Measurements from ENCODE around the gene LYSMD4.

Gene LYSMD4

DNA sequence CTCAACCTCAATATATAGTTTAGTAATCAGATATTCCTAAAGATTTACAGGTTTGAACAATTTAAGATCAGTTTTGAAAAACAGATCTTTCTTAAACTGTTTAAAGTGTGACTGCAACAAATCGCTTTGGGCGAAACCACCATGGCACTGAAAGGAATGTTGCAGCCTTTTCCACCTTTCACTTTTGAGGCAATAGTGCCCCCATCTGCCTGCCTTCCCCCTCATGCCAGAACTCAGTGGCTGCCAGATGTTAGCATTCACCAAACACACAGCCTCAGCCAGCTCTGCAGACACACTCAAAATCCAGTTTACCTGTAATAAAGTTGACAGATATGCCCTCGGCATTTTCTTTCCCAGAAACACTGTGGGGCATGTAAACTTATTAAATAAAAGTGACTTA is 3.3 kb downstream of the LYSMD4 start:
- no peak for DNase-seq

DNA sequence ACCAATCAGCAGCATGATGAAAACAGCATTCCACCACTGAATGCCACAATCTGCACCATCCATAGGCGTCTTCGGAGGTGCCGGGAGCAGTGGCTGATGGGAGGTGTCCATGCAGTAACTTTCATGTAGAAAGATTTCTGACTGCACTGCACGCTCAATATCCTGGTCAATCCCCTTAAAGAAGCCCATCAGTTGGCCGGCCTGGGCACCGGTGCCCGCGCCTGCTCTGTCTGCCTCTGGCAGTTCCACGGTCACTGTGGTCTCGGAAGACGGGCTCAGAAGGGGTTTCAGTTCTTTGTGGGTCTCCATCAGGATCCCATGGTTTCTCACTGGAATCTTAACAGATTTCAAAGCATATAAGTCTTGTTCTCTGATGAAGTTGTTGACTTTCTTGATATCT is 3.9 kb downstream of the LYSMD4 start:
- DNase-seq: no peak

DNA sequence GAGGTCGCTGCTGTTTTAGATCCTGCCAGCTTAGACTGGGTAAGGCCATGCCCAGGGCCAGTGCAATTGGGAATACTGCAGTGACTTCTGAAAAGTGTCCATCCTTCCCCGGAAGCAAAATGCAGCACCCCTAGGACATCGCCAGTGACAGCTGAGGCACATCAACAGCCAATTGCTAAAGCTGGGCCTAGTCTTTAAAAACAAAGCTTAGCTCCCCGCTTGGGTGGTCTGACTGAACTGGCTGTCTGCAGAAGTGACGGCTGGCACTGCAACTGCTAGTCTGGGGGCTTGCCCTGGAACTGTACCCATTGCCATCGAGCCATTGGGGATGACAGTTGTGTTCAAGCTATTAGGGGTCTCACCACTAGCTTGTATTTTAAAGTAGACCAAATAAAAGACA is 4.3 kb downstream of the LYSMD4 start:
- DNase-seq: no peak

DNA sequence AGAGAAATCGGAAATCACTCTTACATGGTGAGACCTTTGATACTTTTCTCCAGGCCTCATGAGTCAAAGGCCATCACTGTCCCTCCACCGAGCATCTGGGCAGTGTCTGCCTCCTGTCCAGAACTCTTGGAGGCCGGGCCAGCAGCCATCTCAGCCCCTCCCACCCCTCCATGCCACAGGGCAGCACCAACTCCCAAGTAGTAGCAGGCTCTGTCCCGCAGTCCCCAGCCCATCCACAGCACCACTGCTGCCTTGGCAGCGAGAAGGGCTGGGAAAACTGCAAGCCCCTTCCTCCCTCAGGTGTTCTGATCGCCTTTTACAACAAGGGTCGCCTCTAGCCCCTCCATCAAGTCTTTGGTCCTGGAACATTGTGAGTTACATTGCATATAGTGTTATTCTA is 5.5 kb downstream of the LYSMD4 start:
- DNase-seq: no peak

DNA sequence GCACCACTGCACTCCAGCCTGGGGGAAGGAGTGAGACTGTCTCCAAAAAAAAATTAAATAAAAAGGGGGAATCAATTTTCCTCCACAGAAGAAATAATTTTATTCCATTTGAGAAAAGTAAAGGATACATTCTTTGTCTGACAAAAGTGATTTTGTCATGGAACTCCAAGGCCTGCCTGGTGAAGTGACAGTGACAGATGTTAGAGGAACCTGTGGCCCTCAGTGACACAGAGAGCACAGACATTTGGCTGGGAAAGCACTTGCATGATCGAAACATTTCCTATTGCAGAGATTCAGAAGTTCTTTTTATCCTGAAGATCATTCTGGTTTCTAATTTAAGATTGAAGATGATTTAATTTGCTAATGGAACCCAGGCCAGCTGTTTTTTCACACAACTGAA is 5.9 kb downstream of the LYSMD4 start:
- no peak for DNase-seq

DNA sequence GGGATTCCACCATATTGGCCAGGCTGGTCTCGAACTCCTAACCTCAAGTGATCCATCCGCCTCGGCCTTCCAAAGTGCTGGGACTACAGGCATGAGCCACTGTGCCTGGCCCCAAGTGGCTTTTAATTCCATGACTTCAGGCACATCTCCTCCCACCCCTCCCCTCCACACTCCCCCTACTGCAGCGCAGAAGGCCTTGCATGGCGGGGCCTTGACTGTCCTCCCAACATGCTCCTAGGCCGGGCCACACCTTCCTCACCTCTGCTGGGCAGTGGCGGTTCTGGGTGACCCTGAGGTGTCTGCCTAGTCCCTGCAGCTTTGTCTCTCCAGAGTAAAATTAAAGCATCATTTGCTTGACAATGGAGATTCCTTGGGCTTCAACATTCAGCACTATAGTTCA is 6.9 kb downstream of the LYSMD4 start:
- no peak for DNase-seq

DNA sequence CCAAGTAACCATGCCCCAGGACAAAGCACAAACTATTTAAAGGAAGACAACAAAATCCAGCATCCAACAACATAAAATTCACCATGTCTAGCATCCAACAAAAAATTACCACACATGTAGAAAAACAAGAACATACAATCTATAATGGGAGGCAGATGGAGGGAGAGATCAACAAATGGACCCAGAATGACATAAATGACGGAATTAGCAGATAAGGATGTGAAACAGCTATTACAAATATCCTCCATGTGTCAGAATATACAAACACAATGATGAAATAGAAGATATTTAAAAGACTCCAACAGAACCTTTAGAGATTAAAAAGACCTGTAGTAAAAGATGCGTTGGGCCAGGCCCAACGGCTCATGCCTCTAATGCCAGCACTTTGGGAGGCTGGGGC is 10.8 kb downstream of the LYSMD4 start:
- DNase-seq: no peak

DNA sequence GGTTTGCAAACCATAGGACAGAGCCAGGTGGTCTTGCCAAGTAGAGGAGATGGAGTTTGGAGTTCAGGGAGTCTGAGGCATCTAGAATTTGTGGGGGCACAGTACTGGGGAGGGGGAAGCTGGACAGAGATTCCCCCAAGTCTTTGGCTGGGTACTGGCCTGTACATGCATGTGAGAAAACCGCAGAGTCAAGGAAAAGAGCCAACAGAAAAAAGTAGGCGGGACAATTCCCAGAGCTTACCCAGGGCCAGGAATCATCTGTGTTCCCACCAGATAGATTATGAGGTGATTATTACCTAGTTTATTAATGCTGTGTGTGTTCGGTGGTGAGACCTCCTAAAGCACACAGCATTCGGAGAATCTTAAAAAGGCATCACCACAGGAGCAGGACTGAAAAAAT is 11.3 kb downstream of the LYSMD4 start:
- DNase-seq: no peak

DNA sequence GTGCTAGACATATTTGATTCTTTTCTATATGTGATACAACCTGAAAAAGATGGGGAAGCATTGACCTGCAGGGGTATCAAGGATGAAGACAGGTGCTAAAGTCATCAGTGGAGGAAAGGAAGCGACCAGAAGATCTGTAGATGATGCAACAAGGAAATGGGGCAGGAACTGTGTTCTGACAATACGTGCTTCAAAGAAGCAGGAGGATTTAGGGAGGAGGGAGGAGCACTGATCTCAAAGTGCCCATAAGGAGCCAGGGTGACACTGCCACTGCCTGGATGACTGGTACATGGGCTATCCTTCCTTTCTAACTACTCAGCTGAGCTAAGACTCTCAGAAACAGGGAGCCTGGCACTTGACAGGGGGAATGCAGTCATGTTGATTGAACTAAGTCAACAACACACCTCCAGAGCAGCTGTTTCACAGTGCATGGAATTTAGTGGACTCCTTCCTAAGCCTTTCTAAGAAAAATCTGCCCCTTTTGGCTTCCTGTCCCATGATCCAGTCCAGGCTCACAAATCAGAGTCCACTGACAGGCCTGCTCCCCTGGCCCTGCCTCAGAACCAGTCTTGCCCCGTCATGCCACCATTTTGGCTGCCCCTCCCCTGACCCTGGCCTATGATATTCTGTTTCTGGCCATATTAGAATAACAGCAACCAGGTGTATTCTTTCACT is 12.0 kb downstream of the LYSMD4 start:
- DNase-seq: no peak

DNA sequence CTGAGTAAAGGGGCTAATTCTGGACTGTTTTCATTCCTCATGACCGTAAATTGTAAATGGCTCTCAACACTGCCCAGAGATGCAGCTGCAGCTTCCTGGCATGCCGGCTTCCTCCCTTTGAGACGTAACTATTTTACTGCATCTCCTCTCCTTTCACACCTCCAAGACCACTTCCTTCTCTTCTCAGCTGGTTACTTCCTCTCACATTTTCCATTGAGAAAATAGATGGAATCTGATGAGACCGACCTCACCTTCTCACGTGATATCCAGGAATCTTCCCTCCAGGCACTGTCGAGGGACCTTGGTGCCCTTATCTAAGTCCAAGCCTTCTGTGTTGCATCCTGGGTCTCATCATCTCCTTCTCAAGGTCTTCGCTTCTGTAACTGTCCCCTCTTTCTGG is 12.7 kb downstream of the LYSMD4 start:
- DNase-seq: no peak

DNA sequence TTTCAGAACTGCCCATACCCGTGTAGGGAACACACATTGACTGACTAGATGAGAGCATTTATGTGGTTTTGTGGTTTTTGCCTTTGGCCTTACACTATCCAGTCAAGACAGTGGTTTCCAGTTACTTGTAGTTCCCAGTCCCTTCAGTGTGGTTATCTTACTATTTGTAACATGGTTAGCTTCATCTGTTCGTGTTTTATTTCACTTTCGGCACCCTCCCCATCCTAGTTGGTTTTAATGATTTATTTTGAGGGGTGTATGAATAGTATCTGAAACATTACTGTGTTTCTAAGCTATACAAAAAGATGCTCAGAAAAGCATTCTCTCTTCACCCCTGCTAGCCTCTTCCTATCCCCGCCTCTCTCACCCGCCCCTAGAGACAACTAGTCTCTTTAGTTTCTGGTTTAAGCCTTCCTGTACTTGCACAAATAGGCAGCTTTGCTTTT is 14.1 kb downstream of the LYSMD4 start:
- no peak for DNase-seq

DNA sequence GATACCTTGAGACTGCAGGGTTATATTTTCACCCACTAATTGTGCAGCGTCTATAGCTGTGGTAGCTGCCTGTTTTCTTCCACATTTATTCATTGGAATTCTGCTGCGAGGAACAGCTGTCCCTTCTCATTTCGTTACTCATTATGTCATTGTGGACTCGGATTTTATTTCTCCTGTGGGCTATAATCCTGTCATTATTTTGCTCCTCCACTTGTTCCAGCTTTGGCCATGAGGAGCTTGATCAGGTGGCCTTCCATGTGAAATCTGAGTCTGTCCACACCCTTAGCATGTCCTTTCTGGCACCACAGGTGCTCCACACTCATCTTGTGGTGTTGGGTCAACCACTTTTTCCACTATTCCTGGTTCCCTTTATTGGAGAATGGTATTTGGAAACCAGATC is 14.8 kb downstream of the LYSMD4 start:
- DNase-seq: no peak

DNA sequence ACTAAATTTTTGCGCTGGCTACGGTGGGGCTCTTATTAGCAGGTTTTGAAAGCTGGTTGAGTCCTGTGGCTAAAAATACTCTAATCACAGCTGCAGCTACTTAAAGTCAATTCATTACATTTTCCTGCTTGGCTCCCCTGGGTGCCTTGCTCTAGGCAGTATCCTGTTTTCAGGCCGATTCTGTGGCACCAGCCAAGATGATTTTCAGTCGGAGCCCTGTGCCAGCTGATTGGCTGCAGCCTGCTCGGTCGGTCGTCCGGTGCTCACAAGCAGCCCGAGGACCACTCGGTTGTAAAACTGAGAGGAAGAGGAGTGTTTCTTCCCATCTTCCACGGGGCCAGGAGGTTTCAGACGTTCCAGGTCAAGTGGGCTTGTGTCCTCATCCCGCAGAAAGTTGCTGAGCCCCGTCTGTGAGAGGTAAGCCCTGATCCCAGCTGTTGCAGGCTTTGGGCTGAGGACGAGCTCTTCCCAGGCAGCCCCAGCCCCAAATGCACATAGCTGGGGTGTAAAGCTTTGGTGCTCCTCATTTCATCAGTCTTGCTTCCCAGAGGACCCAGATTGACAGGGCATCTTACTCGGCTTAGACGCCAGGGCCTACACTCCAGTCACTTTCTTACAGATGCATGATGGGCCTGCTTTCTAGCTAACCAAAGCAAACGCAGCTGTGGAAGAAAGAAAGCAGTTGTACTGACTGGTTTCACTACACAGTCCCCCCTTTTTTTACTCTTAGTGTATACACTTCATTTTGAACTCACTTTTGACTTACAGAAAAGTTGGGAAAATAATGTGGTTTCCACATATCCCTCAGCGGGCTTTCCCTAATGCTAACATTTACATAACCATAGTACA is 15.9 kb downstream of the LYSMD4 start:
- no peak for DNase-seq

DNA sequence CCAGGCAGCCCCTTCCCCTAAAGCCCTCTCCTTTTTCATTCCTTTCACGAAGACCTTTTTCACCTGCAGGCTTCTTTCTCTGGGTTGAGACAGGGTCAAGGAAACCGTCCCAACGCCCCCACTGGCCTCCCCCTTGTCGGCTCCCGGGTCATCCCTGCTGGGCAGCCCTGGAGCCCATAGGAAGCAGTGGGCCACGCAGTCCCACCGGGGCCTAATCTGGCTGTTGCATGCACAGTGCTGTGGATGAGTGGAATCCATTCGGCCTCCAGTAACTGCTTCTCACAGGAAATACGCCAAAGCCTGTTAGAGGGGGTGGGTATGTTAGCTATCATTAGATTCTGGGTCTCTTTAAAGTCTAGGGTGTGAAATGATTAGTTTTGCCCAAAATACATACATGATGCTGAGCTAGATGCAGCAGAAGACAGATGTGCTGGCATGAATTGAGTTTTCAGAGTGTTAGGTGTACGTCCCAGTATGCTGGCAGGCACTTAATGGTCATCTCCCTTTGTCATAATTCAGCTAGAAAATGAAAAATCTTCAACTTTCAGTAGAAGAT is 16.6 kb downstream of the LYSMD4 start:
- DNase-seq: no peak

DNA sequence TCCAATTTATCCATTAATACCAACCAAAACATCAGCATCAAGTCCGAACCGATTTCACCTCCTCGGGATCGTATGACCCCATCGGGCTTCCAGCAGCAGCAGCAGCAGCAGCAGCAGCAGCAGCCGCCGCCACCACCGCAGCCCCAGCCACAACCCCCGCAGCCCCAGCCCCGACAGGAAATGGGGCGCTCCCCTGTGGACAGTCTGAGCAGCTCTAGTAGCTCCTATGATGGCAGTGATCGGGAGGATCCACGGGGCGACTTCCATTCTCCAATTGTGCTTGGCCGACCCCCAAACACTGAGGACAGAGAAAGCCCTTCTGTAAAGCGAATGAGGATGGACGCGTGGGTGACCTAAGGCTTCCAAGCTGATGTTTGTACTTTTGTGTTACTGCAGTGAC is 20.8 kb downstream of the LYSMD4 start:
- no peak for DNase-seq

DNA sequence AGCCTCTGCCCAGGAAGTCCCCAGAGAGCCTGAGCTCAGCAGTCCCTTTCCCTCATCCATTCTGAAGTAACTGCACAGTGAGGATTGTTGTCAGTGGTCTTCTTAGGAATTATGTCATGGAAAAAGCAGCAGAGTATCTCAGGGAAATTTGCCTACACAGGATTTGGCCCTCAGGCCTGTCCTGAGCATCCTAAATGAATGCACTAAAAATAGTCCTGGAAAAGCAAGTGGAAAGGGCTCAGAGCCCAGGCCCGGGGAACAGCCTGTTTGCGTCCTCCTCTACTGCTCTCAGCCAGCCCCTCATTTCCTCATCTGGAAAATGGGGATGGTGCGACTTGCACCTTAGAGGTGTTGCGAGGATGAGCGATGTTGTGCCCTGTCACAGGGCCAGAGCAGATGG is 21.6 kb downstream of the LYSMD4 start:
- no peak for DNase-seq

DNA sequence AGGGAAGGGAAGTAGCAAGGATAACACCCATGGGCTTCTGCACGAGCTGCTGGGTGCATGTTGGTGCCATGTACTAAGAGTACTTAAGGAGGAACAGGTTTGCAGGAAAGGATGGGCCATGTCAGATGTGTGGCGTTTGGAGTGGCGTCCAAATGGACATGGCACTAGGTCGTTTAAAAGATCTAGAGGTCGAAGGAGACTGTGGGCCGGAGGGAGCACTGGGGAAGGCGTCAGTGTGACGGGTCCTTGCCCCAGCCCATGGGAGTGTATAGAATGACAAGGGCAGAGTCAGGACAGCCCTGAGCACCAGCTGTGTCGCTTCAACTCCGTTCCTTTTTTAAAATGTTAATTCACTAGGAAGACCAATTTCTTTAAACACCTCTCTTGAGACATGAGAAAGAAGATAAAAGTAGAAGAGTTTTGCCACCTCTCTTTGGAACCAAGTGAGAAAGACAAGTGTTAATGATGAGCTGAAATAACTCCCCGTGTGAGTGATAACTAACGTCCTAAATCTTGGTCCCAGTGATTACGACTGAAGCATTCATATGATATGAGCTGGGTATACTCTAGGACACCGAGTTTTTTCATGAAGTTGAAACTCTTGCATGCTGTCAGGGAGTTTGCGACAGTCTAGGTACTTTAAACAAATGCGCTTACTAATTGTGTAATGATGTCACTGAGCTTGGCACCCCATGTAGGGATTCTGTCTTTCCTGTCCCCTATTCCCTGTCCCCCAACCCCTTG is 23.8 kb downstream of the LYSMD4 start:
- DNase-seq: no peak

DNA sequence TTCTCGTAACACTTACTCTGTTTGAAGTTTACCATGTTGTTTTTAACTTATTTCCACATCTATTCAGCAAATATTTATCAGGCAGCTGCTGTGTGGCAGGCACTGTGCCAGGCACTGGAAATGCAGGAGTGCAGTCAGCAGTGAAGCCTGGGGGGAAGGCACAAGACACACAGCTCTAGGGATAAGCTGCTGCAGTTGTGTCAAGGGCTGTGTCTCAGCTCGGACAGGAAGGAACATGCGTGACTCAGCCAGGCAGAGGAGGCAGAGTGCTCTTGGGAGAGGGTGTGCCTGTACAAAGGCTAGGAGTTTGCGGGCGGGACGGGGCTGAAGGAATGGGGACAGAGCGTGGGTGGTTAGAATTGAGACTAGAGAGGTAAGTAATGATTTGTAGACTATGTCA is 24.7 kb downstream of the LYSMD4 start:
- DNase-seq: no peak

DNA sequence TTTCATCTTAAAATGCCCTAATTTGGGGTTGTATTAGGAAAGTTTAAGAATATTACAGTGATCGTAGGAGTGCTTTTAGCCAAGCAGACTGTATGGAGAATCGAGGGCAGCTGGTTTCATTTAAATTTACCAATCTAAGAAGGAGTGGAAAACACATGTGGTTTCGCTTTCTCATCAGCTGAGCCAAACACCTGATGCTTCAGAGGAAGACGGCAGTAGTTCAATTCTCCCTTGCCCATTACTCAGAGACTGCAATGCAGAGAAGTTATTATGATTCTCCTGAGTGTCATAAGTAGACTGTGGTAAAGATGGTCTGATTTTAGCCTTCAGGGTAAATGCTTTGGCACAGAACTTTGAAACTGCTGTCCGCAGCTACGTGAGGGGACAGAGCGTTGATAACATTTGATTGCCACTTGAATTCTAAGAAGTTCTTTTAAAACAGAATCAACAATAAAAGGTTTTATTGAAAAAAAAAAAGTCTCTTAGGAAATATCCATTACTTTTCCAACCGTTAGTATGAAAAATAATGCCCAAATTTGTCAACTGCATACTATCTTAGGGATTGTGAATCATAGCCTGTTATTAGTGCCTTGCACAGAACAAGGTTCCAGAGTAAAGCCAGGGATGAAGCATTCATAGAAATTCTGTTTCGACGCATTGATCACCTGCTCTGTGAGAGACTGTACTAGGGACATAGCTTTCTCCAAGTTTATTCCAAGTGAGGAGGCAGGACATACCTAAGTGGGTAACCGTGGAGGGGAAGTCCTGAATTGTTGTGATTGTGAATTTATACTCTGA is 25.6 kb downstream of the LYSMD4 start:
- DNase-seq: no peak

DNA sequence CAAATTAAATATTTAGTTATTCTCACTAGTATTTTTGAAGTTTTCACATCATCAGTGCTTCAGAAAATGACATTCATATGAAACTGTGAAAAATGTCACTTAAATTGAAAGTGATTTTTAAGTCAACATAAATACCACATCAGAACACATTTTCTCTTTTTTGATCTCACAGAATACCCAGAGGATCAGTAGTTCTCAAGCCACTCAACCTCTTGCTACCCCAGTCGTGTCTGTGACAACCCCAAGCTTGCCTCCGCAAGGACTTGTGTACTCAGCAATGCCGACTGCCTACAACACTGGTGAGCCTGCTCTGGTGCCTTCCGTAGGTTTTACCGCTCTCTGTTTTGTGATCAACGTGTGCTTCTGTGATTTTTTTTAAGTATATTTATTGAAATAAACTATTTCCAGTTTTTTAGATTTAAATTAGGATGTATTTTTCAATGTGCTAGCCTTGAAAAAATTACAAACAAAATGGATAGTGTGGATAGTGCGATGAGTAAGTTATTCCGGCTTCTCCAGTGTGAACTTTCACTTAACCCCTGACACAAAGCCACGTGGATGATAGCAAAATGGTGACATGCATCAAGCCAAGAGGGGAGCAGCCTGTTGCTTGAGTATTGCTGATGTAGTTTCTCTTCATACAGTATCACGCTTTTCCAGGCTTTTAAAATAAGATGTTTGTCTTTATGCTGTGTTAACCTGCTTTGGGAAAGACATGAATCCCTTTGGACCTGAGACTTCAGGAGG is 26.5 kb downstream of the LYSMD4 start:
- DNase-seq: no peak

DNA sequence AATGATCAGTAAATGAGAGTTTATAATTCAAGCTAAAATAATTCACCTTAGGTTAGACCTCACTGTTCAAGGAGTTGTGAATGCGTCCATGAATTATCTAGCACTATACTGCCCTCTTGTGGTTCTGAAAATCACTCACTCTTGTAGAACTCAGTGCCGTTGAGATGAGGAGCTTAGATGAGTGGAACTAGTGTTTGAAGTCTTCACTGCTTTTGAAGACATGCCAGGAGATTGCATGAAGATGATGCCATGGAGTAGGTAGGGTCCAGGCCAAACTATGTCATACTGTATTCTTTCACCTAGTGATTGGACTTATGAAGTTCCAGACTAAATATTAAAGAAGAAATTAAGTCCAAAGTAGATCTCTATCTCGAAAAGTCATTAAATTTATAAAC is 28.8 kb downstream of the LYSMD4 start:
- DNase-seq: no peak

Data from activated naive CD4-positive, alpha-beta T cell (primary cell).